GM12878 (cell line): Measurements from ENCODE around the gene SMIM20. TPM values are rescaled to one million over a fixed set of nuclear protein-coding genes. Genes with fewer than 3 reads are reported as not detected.

Experiments
- ATF2 ChIP-seq: IDR thresholded peaks from 2 replicates; pipeline ENCODE4 v1.6.1; 2012; ENCODE audit warnings: low read length, inconsistent platforms
- E2F8 ChIP-seq: fragments of 450-650 bp; IDR thresholded peaks from 2 replicates; pipeline ENCODE4 v1.6.1; 2018; ENCODE audit warnings: mild to moderate bottlenecking, low read depth, moderate library complexity; ENCODE audit not compliant: partially characterized antibody
- HDAC6 ChIP-seq: fragments of 200-600 bp; sonication (generic); IDR thresholded peaks from one replicate; pipeline ENCODE4 v1.8.0; 2017; ENCODE audit warnings: antibody characterized with exemption; ENCODE audit not compliant: unreplicated experiment
- PKNOX1 ChIP-seq: fragments of 450-650 bp; IDR thresholded peaks from 2 replicates; pipeline ENCODE4 v1.6.1; 2016; ENCODE audit warnings: mild to moderate bottlenecking
- POU2F2 ChIP-seq: IDR thresholded peaks from 3 replicates; pipeline ENCODE4 v1.6.1; 2011; ENCODE audit warnings: low read depth, mild to moderate bottlenecking, low read length, borderline replicate concordance
- PRDM15 ChIP-seq: fragments of 450-650 bp; formaldehyde crosslinking; IDR thresholded peaks from 2 replicates; pipeline ENCODE4 v1.4.0; 2020; ENCODE audit warnings: mild to moderate bottlenecking, moderate library complexity
- RELA ChIP-seq: fragments of 450-650 bp; IDR thresholded peaks from 2 replicates; pipeline ENCODE4 v1.8.0; 2014; ENCODE audit warnings: borderline replicate concordance; ENCODE audit not compliant: partially characterized antibody
- TBL1XR1 ChIP-seq: IDR thresholded peaks from 2 replicates; pipeline ENCODE4 v1.6.1; 2012; ENCODE audit warnings: low read depth, low read length, improper control_type of control experiment
- polyA plus RNA-seq, 11 experiments: library from polyadenylated mRNA; depleted of rRNA in 4 of 11; unstranded in 6 of 11; stranded (reverse) in 5 of 11; fragments of >200 nt; fragmentation: Nextera tagmentation in 4 of 11; fragmentation: Illumina TruSeq in 1 of 11; extraction: Ambion mirVana in 4 of 11; extraction: Trizol in 1 of 11; gene quantifications; 1 replicate in 1 of 11; 2 replicates in 10 of 11; pipeline versions ENCODE4 v1.2.1 to v1.2.3, GENCODE V29; 2011 to 2016; ENCODE audit warnings: inconsistent platforms in 2 of 11, missing spikeins in 2 of 11, low read depth in 1 of 11
- total RNA-seq, 4 experiments: library from RNA; depleted of rRNA in 3 of 4; stranded (reverse); fragments of >200 nt in 3 of 4; fragmentation: Illumina TruSeq in 1 of 4; extraction: Trizol in 1 of 4; gene quantifications; 2 replicates each; pipeline versions ENCODE4 v1.2.1 to v1.2.3, GENCODE V29; 2013 to 2021

SMIM20 gene
- total and polyA plus RNA-seq, 10 of the 15 experiments (the other 5 are each of a cell fraction or from before 2014, with no cell fraction given) = 17.3 to 38.0 (median 28.8) TPM

GRCh38 chr4:25913851-25914669, at the start of gene SMIM20 (continued):
- TF ChIP-seq E2F8 (no peak), PRDM15 (CRISPR knock-in tag) (no peak), PKNOX1 (peak; percentile 66), RELA (peak; percentile 50), HDAC6 (no peak), POU2F2 (no peak; the same call in 2 of the 3 replicates), ATF2 (no peak), TBL1XR1 (peak; percentile 56; the same call in 1 of the 2 replicates)
- TF ChIP-seq, all 136 proteins: peak for 69
